Calu3 (cell line): ENCODE measurements around the gene MED27. TPM values are rescaled to one million over a fixed set of nuclear protein-coding genes. Genes with fewer than 3 reads are reported as not detected.

Experiments
- BruUV-seq: library from RNA; stranded (reverse); fragments of 400-500 nt; replicated peaks from 2 replicates; lab custom pipeline; 2021; lab: Mats Ljungman, UMichigan
- CTCF ChIA-PET: fragments of 300-600 bp; sonication (Branson Sonifier 250); formaldehyde crosslinking; loops from one replicate; lab custom pipeline; 2022; ENCODE audit warnings: antibody characterized with exemption; lab: Charles Lee
- DNase-seq: peaks from one replicate; pipeline ENCODE4 v3.0.0; 2022
- H3K27ac Mint-ChIP-seq: one replicate; pipeline ENCODE4 v1.8.0; 2022; ENCODE audit warnings: mixed read lengths; ENCODE audit not compliant: unreplicated experiment
- H3K27me3 Mint-ChIP-seq: one replicate; pipeline ENCODE4 v1.8.0; 2022; ENCODE audit warnings: mixed read lengths; ENCODE audit not compliant: unreplicated experiment
- H3K36me3 Mint-ChIP-seq: one replicate; pipeline ENCODE4 v1.8.0; 2022; ENCODE audit warnings: mild to moderate bottlenecking, moderate library complexity, mixed read lengths; ENCODE audit not compliant: insufficient read depth, unreplicated experiment
- H3K4me1 Mint-ChIP-seq: one replicate; pipeline ENCODE4 v1.8.0; 2022; ENCODE audit warnings: mild to moderate bottlenecking, low read depth, mixed read lengths; ENCODE audit not compliant: unreplicated experiment
- H3K4me3 Mint-ChIP-seq: one replicate; pipeline ENCODE4 v1.8.0; 2022; ENCODE audit warnings: mild to moderate bottlenecking, low read depth, moderate library complexity, mixed read lengths; ENCODE audit not compliant: unreplicated experiment
- H3K9me3 Mint-ChIP-seq: one replicate; pipeline ENCODE4 v1.8.0; 2022; ENCODE audit warnings: low read depth, mixed read lengths; ENCODE audit not compliant: unreplicated experiment
- CTCF ChIP-seq: fragments of 200-600 bp; IDR thresholded peaks from one replicate; pipeline ENCODE4 v1.8.0; 2022; ENCODE audit warnings: antibody characterized with exemption; ENCODE audit not compliant: unreplicated experiment
- intact Hi-C: fragments of 100-400 bp; cut with micrococcal nuclease; formaldehyde crosslinking; loops from one replicate; pipeline ENCODE4 v1.10.0; 2022; ENCODE audit not compliant: unreplicated experiment
- total RNA-seq: library from RNA; stranded (reverse); gene quantifications from 2 replicates; pipeline ENCODE4 v1.2.3, GENCODE V29; 2022

MED27 gene
- total RNA-seq, 1 experiment from 2014 or later, result 19.3 TPM

- DNase-seq, result no peak
- BruUV-seq, result no TSS peak
- Mint-ChIP-seq H3K27ac (no peak overlapping the region), H3K27me3 (no peaks in the 10 kb centered on the region), H3K36me3 (no peaks in the 10 kb centered on the region), H3K4me3 (no peak overlapping the region), H3K9me3 (no peaks in the 10 kb centered on the region), H3K4me1 (no peaks in the 10 kb centered on the region)
- CTCF ChIA-PET, result no interaction called here
- no peak for TF ChIP-seq CTCF
- intact Hi-C loops, result no loop called here
Measured at GRCh38 chr9:131872006-131872405, 207.7 kb downstream of the MED27 start.

GRCh38 chr9:131870156-131870555, 209.5 kb downstream of the MED27 start:
- intact Hi-C loops, result no loop called here
- H3K27me3 Mint-ChIP-seq, result no peaks in the 10 kb centered on the region
- no TSS peak for BruUV-seq
- no peaks in the 10 kb centered on the region for H3K9me3 Mint-ChIP-seq
- CTCF ChIA-PET, result no interaction called here
- no peak overlapping the region for H3K4me3 Mint-ChIP-seq
- no peak for DNase-seq
- no peak for TF ChIP-seq CTCF
- no peaks in the 10 kb centered on the region for H3K4me1 Mint-ChIP-seq
- H3K27ac Mint-ChIP-seq, result no peak overlapping the region
- no peaks in the 10 kb centered on the region for H3K36me3 Mint-ChIP-seq

- no peak for TF ChIP-seq CTCF
- no peak for DNase-seq
- Mint-ChIP-seq H3K4me3 (no peak overlapping the region), H3K9me3 (no peaks in the 10 kb centered on the region), H3K36me3 (no peaks in the 10 kb centered on the region), H3K27ac (no peak overlapping the region), H3K4me1 (no peaks in the 10 kb centered on the region), H3K27me3 (no peaks in the 10 kb centered on the region)
- no TSS peak for BruUV-seq
- intact Hi-C loops, result no loop called here
- CTCF ChIA-PET, result interaction anchor here (0.7 to 0.8 kb wide), 2 partner anchors 12 to 288 kb away, joined by 3 to 8 read pairs; no protein-coding TSS in a partner anchor
Measured at GRCh38 chr9:131869348-131869747, 210.3 kb downstream of the MED27 start.

GRCh38 chr9:131868766-131869165, 210.9 kb downstream of the MED27 start:
- Mint-ChIP-seq H3K36me3 (no peaks in the 10 kb centered on the region), H3K27ac (no peak overlapping the region), H3K4me3 (no peak overlapping the region), H3K9me3 (no peaks in the 10 kb centered on the region), H3K4me1 (no peaks in the 10 kb centered on the region), H3K27me3 (no peaks in the 10 kb centered on the region)
- CTCF ChIA-PET, result interaction anchor here (0.8 kb wide), 1 partner anchor 12 kb away, joined by 8 read pairs; no protein-coding TSS in a partner anchor
- intact Hi-C loops, result no loop called here
- TF ChIP-seq CTCF, result no peak
- BruUV-seq, result no TSS peak
- DNase-seq, result no peak
